GM08714 (cell line): ENCODE results near the gene FAM107A.

Source experiments
- H3K4me3 ChIP-seq: fragments of 200-500 bp; sonication (Bioruptor generic); 2 replicates; pipeline ENCODE4 v1.5.1; 2014; ENCODE audit warnings: mild to moderate bottlenecking, low read length, inconsistent platforms
- ZNF274 ChIP-seq: IDR thresholded peaks from 2 replicates; pipeline ENCODE4 v1.6.1; 2012; ENCODE audit warnings: mild to moderate bottlenecking, low read depth, low read length

FAM107A gene

DNA sequence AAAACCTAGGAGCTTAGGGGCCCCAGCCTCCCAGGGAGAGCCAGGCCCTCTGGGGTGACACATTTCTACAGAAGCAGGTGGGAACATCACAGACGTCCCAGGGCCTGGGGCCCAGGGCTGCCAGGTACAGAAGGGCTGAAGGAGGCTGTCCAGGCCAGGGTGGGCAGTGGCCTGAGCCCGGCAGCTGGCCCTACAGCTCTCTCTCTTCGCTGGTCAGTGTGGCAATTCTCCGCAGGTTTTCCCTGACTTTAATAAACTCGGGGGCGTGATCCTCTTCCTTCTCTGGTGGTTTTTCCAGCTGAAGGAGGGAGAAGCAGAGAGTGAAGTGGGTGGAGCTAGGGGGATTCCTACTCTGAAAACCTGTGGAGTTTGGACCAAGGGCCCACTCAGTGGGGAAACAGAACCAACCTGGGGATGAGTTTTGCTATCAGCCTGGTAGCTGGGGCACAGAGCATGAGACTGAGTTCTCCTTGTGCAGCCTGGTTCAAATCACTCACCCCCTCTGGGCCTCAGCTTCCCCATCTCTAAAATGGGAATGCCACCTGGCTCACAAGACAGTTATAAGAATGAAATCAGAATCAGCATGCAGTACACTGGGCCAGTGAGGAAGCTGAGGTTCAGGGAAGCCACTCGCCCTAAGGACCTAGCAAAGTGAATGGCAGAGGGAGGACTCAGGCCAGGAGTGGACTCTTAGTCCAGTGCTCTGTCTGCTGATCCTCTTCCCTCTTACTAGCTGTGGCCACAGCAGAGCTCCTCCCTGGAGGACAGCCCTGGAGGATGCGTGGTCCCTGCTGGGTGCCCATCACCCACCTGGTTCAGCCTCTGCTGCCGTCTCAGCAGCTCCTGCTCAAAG lies 10.6 kb downstream of the FAM107A start:
- TF ChIP-seq ZNF274 = no peak
- H3K4me3 ChIP-seq = no peak overlapping the region

- TF ChIP-seq ZNF274 = no peak
- H3K4me3 ChIP-seq = no peak overlapping the region
Observed at GRCh38 chr3:58565621-58566397, 11.4 kb downstream of the FAM107A start.

DNA sequence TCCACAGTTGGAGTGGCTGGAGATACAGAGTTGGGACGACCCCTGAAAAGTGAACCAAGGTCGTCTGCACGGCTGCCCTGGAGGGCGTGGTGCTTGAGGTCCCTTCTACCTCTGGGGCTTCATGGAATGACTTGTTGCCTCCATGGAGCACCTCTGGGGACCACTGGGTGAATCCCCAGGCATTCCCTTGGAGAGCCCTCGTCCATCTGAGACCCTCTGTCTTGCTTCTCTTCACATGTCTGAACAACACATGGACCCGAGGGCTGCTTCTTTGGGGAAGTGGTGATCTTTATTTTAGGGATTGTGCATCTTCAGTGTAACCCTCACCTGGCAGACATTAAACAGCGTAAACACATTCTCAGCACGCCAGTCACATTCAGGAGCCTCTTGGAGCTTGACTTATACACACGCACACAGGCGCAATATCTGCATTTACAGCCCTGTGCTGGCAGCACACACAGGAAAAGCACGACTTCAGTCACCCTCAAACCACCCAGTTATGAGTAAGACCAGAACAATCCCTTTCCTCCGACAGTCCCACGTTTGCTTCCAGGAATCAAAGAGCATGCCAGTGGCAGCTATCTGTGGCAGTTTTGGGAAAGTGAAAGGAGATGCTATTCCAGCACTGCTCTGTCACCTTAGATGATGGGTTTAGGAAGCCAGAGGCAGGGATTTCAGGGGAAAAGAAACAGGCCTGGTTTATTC lies 12.6 kb downstream of the FAM107A start:
- no peak overlapping the region for H3K4me3 ChIP-seq
- no peak for TF ChIP-seq ZNF274

GRCh38 chr3:58564054-58564453 lies 13.1 kb downstream of the FAM107A start:
- H3K4me3 ChIP-seq = no peak overlapping the region
- no peak for TF ChIP-seq ZNF274

- TF ChIP-seq ZNF274 = no peak
Observed at GRCh38 chr3:58563386-58564035, 13.7 kb downstream of the FAM107A start.

DNA sequence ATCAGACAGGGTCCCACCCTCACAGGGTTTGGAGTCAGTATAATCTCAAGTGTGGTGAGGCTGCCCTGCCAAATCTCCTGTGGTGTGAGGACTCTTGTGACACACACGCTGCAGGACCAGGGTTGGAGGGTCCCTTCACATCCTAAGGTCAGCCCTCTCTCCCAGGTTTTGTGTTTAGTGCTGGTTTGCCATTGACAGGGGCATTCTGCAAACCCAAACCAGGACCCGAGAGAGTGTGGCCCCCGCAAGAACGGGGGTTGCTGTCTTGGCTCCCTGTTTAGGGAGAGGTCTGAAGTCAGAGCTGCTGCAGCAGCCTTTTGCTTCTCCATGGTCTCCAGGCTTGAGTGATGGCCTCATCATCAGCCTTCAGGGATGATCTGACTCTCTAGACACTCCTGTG lies 14.7 kb downstream of the FAM107A start:
- no peak overlapping the region for H3K4me3 ChIP-seq
- no peak for TF ChIP-seq ZNF274

More at GRCh38 chr3:58563386-58564035, 13.7 kb downstream of the FAM107A start:
- no peak overlapping the region for H3K4me3 ChIP-seq

DNA sequence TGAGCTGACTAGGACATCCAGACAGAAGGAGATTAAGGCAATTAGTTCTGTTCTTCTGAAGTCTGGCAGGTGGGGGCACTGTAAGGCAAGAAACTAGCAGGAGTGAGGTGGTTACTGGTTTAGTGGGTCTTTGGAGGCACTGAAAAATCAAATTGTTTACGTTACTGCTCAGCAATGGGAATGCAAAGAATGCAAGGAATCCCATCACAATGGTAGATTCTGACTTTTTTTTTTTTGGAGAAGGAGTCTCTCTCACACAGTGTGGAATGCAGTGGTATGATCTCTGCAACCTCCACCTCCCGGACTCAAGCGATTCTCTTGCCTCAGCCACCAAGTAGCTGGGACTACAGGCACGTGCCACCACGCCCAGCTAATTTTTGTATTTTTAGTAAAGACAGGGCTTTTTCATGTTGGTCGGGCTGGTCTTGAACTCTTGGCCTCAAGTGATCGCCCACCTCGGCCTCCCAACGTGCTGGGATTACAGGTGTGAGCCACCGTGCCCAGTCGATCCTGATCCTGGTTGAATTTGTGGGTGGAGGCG lies 16.4 kb downstream of the FAM107A start:
- H3K4me3 ChIP-seq = no peak overlapping the region
- no peak for TF ChIP-seq ZNF274

DNA sequence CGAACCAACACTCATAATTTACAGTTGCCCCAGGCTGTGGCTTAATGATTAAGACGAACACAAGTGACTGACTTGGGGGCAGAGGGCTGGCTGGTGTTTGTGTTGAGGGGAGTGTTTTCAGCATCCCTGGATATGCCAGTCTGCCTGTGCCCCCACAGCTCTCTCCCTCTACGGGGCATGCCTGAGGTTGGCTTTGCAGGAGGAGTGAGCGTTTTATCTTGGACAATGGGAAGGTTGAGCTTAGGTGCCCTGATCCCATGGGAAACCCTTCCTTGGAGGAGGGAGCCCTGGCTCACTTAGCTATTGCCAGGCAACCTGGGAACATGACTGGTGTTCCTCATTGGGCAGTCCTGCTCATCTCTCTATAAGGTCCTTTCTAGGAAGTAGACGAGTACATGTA lies 17.6 kb downstream of the FAM107A start:
- no peak for TF ChIP-seq ZNF274

GRCh38 chr3:58557491-58557890 lies 19.7 kb downstream of the FAM107A start:
- TF ChIP-seq ZNF274 = no peak
- H3K4me3 ChIP-seq = no peak overlapping the region

More for the DNA sequence above, 17.6 kb downstream of the FAM107A start:
- H3K4me3 ChIP-seq = no peak overlapping the region

GRCh38 chr3:58556761-58557221 lies 20.4 kb downstream of the FAM107A start:
- H3K4me3 ChIP-seq = no peak overlapping the region
- no peak for TF ChIP-seq ZNF274

DNA sequence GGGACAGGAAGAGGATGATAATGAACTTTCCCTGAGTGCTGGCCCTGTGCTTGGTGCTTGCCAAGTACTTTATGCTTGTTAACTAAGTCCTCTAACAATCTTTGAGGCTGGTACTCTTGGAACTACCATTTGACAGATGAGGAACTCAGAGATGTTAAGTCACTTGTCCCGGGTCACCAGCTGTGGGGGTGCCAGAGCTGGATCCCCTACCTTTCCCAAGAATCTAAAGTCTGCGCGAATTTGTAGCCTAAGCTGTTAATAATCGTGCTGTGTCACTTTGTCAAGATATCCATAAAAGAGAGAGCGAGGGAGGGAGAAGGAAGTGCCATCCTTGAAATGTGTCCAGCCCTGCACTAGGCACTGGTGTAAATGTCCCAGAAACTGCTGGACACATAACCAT lies 21.2 kb downstream of the FAM107A start:
- no peak overlapping the region for H3K4me3 ChIP-seq
- TF ChIP-seq ZNF274 = no peak

GRCh38 chr3:58555203-58555602 lies 22.0 kb downstream of the FAM107A start:
- no peak overlapping the region for H3K4me3 ChIP-seq
- TF ChIP-seq ZNF274 = no peak

DNA sequence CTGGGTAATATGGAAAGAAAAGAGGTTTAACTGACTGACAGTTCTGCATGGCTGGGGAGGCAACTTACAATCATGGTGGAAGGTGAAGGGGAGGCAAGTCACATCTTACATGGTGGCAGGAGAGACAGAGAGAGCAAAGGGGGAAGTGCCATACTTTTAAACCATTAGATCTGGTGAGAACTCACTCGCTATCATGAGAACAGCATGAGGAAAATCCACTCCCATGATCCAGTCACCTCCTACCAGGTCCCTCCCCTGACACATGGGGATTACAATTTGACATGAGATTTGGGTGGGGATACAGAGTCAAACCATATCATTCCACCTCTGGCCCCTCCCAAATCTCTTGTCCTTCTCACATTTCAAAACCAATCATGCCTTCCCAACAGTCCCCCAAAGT lies 24.2 kb downstream of the FAM107A start:
- no peak overlapping the region for H3K4me3 ChIP-seq
- no peak for TF ChIP-seq ZNF274
